GM19025 (cell line): Measurements from ENCODE around the gene CCL5.

Experiments used
- ATAC-seq: cut with Tn5 transposase; IDR thresholded peaks from one replicate; pipeline ENCODE4 v1.9.1; 2021; ENCODE audit warnings: mild to moderate bottlenecking, low read depth, moderate library complexity; ENCODE audit not compliant: unreplicated experiment

The CCL5 gene

DNA sequence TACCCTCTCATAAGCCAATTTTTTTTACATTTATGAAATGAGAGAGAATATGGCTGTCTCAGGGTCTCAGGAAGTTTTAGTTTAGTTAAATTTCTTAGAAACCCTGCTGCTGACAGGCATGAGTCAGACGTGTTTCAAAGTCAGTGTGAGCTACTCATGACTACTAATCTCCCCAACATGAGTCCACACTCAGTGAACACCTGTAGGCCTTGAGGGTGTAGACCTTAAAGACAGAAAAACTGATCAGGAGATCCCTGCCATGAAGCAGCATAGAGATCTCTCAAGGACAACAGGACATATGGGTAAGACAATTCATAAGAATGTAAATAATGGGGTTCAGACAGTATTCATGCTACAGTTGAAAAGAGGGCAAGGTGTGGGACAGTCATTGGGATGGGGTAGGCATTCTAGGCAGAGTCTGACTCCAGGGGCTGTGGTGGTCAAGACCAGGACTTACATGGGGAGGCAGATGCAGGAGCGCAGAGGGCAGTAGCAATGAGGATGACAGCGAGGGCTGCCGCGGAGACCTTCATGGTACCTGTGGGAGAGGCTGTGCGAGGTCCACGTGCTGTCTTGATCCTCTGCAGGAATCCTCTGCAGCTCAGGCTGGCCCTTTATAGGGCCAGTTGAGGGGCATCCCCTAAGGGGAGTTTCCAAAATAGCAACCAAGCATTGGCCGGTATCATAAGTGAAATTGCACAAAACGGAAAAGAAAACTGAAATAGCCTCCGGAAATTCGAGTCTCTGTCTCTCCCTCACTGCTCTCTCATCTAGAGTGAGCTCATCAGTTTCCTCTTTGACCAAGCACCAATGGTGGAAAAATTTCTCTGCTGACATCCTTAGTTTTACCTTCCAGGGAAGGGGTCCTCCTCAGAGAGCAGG is at the start of gene CCL5:
Gene CCL5, minus strand, starts transcription at position 588 of the 882 bp plus-strand sequence.
- peak; percentile 93 for ATAC-seq

DNA sequence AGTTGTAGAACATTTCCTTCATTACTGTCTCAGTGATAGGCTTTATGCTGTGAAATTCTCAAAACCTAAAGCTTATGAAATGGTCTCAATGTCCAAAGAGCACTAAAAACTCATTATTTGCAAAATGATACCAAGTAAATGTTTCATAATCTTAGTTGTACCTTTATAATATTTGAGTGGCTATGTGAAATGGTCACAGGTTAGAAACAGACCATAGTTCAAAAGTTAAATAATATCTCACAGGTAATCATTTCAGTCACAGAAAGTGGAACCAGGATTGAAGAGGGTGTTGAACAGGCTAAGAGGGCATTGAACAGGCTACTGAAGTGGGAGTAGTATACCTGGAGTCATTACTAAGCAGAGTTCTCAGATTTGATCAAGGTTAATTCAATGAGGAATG is 47.6 kb upstream of the CCL5 start:
- ATAC-seq: no peak

DNA sequence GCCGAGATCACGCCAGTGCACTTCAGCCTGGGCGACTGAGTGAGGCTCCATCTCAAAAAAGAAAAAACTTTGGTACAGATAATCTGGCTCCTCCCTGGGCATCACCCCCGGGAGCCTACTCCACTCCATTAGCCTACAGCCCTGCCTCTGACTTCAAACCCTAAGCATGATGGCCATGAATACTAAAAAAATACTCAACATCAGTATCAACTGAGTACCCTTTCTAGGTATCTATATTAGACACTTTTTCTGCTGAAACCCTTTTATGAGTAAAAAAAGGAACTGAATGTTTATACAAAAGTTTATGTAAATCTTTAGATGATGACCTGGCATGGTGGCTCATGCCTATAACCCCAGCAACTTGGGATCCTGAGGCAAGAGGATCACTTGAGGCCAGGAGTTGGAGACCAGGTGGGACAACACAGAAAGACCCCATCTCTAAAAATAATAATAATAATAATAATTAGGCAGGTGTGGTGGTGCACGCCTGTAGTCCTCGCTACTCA is 43.5 kb upstream of the CCL5 start:
- ATAC-seq: no peak

DNA sequence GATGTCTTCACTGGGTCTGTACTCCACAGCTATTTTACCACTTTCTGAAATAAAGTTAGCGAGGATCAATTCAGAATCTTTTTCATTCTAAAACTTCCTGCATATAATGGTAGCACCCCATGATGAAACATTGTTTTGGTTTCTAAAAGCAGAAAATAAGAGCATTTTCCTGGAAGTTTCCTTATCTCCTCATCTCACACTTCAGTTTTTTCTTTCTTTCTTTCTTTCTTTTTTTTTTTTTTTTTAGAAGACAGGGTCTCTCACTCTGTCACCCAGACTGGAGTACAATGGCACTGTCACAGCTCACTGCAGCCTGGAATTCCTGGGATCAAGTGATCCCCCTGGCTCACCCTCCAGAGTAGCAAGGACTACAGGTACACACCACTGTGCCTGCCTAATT is 40.1 kb upstream of the CCL5 start:
- no peak for ATAC-seq

DNA sequence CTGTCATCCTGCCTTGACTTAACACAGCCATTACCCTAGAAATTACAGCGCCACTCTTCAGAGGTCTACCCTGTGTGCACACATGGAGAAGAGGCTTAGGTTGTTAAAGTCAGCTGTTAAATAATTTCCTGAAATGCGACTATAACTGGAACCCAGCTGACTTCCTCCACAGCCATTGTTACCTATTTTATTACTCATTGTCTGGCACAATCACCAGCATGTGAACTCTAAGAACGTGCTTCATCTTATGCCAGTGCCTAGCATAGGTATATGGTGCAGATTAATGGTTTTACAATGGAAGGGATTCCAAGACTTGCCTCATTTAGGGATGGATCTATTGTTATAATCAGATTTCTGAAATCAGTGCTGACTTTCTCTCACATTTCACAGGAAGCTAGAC is 38.5 kb upstream of the CCL5 start:
- ATAC-seq: no peak

DNA sequence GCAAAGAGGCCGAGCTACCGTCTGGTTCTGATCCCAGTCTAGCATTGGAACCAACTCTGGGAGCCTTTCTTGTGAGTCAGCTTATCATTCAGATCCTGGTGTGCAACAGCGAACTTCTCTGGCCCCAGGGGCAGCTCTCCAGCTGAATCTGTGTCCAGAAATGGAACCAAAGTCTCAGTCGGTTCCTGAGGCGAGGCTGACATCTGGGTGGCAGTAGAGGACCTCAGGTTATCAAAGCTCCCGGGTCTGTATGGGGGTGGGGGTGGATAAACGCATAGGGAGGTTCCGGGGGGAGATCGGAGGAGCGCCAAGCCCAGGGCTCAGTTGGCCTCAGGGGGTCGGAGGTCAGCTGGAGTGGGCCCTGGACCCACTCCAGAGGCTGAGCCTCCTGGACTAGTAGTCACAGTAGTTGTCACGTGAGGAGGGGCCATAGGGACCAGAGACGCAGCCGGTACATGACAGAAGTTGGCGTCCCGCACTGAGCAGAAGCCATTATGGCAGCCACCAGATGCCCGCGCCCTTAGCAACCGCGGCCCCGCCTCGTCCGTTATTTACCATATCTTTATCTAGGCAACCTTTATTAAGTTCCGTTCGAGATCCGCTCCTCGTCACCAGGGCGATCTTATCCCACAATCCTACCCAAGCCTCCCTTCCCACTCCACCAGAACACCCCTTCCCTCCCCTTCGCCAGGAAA is 37.5 kb upstream of the CCL5 start:
- ATAC-seq: no peak

DNA sequence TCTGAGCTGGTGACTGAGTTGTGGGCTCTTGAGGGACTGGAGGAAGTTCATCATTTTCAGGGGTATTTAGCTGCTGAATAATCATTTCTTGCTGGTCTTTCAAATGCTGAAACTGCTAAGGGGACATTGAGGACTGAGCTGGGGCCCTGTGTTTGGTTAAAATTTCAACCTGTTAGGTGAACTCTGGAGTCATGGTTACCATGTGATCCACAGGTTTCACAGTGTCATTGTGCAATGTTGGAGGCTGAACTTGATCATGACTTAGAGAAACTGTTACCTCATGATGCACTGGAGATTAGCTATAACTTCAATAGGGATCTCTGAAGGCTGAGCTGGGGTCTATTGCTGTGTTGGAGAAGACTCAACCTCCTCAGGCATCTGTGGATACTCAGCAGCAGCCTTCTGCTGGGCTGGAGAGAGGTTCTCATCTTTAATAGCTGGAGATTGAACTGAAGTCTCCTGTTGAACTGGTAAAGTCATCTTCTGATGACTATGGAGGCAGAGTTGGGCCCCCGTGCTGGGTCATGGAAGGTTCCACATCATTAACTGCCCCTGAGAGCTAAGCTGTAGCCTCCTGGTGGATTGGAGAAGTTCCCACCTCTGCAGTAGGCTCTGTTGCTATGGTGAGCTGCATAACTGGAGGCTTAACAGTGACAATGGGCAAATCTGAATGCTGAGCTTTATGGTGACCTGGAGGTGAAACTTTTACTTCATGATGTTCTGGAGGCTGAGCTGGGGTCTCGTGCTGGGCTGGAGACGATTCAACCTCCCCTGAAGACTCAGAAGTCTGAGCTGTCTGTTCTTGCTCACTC is 35.2 kb upstream of the CCL5 start:
- no peak for ATAC-seq

DNA sequence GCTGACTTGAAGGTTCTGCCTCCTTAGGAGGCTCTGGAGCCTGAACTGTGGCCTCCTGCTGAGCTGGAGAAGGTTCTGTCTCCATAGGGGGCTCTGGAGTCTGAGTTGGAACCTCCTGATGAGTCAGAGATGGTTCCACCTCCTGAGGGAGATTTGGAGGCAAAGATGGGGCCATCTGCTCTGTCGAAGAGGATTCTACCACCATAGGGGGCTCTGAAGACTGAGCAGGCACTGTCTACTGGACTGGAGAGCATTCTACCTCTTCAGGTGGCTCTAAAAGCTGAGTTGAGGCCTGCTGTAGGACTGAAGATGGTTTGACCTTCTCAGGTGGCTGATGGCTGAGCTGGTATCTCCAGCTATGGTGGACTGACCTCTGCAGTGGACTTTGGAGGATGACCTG is 34.2 kb upstream of the CCL5 start:
- ATAC-seq: no peak

DNA sequence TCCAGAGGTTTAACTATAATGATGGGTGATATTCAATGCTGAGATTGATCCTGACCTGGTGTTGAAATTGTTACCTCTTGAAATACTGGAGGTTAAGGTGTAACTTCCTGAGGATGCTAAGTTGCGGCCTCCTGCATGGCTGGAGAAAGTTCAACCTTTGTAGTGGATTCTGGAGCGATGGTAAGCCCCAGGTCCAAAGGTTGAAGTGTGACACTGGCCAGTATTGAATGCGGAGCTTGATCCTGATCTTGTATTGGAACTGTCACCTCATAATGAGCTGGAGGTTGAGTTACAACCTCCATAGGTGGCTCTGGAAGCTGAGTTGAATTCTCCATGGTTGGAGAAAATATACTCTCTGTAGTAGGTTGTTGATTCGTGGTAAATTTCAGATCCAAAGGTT is 33.4 kb upstream of the CCL5 start:
- no peak for ATAC-seq

DNA sequence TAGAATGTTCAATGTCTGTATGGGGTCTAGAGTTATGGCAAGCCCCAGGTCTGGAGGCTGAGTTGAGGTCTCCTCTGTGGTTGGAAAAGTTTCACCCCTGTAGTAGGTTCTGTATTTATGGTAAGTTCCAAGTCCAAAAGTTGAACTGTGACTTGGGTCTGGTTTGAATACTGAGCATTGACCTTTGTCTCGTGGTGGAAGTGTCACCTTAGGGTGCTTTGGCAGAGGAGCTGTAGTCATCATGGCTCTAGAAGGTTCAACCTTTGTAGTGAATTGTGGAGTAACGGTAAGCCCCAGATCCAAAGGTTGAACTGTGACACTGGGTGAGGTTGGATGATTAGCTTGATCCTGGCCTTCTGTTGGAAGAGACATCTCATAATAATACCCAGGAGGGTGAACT is 32.8 kb upstream of the CCL5 start:
- no peak for ATAC-seq

DNA sequence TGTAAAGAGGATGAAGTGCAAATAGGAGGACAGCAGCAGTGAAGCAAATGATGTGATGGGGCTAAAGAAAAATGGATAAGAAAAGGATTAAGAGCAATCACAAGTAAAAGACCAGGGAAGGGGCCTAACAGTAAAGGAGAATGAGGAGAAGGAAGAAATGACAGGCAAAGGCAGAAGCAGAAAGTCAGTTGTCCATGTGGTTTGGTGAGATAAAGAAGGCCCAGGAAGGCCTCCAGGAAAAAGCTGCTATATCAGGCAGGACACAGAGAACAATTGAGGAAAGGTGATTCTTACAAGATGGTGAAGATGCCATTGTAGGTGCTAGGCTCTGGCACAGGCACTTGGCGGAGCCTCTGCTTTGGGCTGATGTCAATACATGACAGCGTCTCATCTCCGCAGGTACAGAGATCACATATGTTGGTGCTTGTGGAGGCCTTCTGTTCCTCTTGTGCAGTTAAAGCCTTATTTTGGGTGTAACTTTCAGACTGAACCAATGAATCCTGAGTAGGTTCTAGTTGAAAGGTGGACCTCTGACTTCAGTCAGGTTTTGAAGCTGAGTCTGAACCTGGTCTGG is 32.3 kb upstream of the CCL5 start:
- ATAC-seq: no peak

DNA sequence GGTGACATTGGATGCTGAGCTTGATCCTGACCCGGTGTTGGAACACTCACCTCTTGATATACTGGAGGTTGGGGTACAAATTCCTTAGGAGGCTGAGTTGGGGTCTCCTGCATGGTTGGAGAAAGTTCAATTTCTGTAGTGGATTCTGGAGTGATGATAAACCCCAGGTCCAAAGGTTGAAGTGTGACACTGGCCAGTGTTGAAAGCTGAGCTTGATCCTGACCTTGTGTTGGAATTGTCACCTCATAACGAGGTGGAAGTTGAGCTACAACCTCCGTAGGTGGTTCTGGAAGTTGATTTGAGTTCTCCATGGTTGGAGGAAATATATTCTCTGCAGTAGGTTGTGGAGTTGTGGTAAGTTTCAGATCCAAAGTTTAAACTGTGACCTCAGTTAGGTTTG is 29.2 kb upstream of the CCL5 start:
- no peak for ATAC-seq

DNA sequence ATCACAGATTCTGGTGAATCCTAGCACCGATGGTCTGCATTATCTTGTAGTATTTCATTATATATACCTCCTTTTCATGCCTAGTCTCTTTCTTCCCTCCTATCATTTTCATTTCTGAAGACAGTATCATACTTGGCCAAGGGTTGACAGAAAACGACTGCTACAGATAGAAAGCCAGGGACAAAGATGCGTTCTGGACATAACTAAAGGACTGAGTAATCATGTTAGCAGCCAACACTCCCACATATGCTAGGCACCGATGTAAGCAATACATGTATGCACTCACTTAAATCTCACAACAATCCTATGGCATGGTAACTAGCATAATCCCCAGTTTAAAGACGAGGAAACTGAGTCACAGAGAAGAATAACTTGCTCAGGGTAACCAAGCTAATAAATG is 27.5 kb upstream of the CCL5 start:
- ATAC-seq: no peak

DNA sequence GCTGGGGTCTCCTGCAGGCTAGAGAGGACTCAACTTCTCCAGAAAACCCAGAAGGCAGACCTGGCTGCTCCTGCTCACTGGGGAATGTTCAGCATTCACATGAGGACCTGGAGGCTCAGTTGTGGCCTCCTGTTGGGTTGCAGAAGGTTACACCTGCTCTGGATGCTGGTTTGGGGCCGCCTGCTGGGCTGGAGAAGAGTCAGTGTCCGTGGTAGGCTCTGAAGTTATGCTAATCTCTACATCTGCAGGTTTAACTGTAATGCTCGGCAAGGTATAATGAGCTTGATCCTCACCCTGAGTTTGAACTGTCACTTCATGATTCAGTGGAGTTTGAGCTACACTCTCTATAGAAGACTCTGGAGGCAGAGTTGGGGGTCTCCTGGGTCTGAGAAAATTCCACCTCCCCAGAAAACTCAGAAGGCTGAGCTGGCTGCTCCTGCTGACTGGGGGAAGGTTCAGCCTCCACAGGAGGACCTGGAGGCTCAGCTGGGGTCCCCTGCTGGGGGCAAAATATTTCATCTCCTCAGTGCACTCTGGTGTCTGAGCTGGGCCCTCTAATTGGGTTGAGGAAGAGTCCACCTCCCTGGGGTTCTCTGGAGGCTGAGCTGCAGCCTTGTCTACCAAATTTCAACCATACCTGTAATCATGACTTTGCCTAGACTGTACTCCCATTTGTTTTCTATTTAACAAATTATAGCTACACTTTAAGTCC is 26.9 kb upstream of the CCL5 start:
- no peak for ATAC-seq

DNA sequence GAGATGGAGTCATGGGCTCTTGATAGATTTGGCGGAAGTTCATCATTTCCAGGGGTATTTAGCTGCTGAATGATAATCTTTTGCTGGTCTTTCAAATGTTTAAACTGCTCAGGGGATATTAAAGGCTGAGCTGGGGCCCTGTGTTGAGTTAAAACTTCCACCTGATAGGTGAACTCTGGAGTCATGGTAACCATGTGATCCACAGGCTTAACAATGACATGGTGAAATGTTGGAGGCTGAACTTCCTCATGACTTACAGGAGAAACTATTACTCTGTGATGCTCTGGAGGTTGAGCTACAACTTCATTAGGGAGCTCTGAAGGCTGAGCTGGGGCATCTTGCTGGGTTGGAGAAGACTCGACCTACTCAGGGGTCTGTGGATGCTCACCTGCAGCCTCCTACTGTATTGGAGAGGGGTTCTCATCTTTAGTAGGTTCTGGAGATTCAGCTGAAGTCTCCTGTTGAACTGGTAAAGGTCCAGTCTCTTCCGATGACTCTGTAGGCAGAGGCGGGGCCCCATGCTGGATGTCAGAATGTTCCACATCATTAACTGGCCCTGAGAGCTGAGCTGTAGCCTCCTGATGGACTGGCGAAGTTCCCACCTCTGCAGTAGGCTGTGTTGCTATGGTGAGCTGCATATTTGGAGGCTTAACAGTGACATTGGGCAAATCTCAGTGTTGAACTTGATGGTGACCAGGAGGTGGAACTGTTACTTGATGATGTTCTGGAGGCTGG is 26.2 kb upstream of the CCL5 start:
- ATAC-seq: no peak

DNA sequence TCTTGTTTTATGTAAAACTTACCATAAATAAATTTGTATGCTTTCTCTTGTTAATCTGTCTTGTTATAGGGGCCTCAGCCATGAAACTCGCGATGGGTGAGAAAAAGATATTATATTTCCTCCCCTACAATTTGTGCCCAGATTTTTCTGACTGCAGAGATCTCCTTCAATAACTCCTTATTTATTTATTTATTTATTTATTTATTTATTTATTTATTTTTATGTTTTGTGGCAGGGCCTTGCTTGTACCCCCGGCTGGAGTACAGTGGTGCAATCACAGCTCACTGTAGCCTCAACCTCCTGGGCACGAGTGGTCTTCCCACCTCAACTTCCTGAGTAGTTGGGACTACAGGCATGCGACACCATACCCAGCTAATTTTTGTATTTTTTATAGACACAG is 23.3 kb upstream of the CCL5 start:
- ATAC-seq: no peak

DNA sequence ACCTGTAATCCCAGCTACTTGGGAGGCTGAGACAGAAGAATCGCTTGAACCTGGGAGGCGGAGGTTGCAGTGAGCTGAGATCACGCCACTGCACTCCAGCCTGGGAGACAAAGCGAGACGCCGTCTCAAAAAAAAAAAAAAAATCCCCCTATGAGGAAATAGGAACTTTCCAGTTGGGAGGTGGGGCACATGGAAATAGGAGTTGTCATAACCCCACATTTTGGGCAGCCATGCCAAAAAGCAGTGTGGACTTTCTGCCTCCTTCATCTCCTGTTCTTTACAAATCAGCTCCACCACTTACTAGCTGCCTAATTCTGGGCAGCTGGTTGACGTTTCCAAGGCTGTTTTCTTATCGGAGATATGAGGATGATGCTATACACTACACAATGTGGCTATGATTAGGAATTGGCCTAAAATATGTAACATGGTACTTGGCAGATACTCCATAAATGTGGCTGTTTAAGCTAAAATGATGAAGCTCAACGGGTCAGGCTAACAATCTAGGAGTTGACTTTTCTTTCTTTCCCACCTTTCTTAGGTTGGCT is 21.5 kb upstream of the CCL5 start:
- no peak for ATAC-seq

DNA sequence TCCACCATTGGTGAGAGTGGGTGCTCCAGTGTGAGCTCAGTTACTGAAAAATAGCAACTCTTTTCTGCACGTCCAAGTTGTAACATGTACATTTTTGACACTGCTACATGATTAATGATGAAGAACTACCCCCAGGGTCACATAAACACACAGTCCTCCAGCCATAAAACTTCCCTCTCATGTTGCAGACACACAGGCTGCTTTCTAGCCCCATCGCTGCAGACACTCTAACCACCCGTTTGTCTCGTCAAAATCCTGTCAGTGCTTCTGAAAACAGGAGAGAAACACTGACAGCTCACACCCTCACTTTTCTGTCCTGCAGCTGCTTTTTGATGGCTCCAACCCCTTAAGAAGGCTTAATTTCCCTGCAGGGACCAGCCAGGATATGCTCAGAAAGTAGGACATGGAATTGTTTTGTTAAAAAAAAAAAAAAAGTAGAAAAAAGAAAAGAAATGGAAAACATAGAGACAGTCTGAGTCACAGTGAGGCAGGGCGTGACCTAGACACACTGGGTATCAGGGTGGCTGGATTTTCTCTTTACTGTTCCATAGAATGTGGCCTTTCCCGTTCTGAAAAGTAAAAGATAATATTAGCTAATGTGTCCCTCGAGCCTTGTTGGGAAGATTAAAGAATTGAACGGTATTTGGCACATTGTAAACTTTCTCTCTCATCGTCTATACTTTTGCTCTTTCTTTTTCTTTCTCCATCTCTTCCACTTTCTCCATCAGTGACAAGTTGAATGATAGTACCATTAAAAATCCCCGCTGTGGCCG is 20.7 kb upstream of the CCL5 start:
- ATAC-seq: no peak
